Measurements from ENCODE around the gene NFIA.
"Not testable (repeated sequence)": the region's sequence is repeated elsewhere in the genome, so short reads cannot be mapped to it uniquely, and the experiment has no call there.

The NFIA gene

GRCh38 chr1:61109158-61109557 is 26.8 kb downstream of the NFIA start:
- DNase-seq: no peak

- DNase-seq: no peak
Observed at GRCh38 chr1:61109910-61110309, 27.5 kb downstream of the NFIA start.

GRCh38 chr1:61110554-61110953 is 28.2 kb downstream of the NFIA start:
- DNase-seq: no peak

DNA sequence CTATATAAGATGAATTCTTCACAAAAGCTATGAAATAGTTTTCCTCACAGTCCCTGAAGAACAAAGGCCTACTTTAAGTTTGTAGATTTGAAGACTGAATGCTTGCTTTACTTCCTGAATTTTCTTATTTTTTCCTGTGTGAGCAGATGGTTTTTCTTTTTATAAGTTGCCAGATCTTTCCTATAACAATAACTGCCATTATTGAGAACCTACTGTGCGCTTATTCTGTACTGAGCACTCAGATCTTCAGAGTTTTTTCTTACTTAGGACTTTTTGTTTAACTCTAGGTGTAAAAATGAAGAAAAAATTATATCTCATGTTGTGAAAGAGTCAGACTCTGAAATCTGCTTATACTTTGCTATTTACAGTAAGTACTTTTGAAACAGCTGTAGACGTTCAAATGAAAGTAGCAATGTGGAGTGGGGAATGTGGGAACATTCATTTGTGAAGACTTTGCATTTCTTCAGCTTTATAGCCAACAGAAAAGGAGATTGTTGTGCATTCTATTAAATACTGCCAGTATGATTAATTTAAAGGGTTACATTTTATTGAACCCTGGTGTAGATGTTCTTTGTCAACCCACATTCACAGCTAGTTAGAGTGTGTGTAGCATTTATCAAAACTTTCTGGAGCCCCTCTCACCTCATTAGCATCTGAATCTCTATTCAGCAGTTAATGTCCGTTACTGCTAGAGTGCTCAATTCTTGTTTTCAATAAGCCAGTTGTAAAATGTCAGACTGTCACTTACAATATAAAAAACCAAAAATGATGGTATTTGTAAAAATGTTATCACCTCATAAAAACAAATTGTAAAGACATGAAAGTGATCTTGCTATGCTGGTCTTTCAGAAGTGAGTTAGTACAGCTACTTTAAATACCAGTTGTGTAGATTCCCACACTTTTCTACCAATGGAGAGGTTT is 29.0 kb downstream of the NFIA start:
- no peak for DNase-seq

GRCh38 chr1:61114178-61114870 is 32.0 kb downstream of the NFIA start:
- DNase-seq: no peak

DNA sequence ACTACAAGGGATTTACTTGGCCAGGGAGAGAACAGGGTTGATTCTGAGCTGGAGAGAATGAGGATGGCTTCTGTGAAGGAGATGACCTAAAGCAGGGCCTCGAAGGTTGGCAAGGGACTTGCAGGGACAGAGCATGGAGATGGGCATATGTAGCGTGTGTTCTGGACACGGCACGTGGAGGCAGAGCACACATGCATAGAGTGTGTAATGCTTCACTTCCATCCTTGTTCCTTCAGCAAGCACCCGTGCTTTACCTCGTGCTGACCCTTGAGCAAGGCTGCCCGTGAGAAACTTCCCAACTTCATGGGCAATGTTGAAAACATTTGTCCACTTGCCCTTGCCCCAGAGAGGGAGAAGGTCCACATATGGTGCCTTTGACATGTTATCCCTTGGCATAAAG is 33.1 kb downstream of the NFIA start:
- no peak for DNase-seq

GRCh38 chr1:61116421-61116820 is 34.1 kb downstream of the NFIA start:
- DNase-seq: no peak

GRCh38 chr1:61117283-61117682 is 34.9 kb downstream of the NFIA start:
- no peak for DNase-seq

GRCh38 chr1:61119085-61119484 is 36.7 kb downstream of the NFIA start:
- DNase-seq: no peak

- DNase-seq: no peak
Observed at GRCh38 chr1:61120246-61120840, 38.0 kb downstream of the NFIA start.

DNA sequence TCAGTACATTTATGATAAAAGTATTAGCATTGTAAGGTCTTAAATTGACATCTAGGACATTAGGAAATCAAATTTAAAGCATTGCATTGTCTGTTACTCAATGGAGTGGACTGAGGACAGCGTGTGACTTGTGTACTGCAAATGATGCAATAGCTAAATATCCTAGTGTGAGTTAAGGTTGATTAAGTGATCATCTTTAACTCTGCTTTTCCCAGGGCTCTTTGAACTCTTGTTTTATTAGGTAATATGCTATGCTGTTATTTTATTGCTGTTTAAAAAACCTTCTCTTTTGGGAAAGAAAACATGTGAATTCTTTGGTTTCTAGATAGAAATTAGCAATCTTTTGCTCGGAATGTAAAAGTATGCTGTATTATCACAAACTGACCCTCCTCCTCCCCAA is 38.6 kb downstream of the NFIA start:
- no peak for DNase-seq

- no peak for DNase-seq
Observed at GRCh38 chr1:61121631-61122030, 39.3 kb downstream of the NFIA start.

DNA sequence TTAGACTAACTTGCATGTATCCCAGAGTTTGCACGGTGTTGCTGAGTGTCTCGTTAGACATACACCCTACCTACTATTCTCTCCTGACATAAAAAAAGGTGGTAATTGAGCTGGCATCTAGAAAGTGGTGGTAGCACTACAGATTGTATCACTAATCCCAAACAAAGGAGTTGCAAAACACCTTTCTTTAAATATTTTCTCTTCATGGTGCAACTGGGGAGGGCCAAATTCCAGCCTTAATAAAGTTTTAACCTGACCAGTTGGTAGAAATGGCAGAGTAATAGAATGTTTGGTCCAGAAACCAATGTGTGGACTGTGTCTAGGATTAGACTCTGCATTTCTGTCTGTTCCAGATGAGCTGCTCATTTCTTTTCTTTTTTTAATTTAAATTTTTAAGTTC is 40.0 kb downstream of the NFIA start:
- no peak for DNase-seq

DNA sequence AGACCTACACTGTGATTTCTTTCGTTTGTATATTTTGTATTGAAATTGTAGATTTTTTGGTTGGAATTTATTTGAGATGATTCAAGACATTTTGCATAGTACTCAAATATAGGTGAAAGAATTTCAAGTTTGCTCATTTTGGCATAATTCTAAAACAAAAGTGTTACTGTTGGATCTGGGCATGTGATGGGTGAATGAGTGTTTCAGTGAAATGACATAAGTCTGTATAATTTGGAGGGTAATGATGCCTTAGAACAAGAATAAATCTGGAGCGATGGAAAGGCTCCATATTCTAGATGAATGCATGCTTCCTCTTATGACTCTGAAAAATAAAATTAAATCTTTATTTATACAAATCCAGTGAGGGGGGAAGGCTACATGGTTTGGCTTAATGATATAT is 41.0 kb downstream of the NFIA start:
- no peak for DNase-seq

- no peak for DNase-seq
Observed at GRCh38 chr1:61124078-61124477, 41.7 kb downstream of the NFIA start.

DNA sequence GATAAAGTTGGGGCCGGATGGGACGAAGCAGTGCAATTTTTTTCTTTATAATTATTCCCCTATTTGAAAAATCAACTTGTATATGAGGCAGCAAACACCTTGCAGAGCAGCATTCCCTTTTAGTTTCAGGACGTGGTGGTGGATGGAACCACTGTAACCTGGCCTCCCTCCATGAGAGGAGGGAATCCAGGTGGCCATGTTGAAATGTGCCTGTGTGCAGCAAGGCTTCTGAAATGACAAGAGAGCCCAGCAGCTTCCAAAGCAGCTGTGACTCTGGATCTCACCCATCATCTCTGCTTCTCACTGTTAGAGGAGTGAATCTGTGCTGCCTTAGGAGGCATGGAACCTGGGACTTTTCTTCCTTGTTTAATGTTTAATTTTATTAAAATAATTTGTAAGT is 42.3 kb downstream of the NFIA start:
- no peak for DNase-seq

- no peak for DNase-seq
Observed at GRCh38 chr1:61125263-61125662, 42.9 kb downstream of the NFIA start.

GRCh38 chr1:61125895-61126294 is 43.5 kb downstream of the NFIA start:
- no peak for DNase-seq

- not testable (repeated sequence) for DNase-seq
Observed at GRCh38 chr1:61126843-61127242, 44.5 kb downstream of the NFIA start.

DNA sequence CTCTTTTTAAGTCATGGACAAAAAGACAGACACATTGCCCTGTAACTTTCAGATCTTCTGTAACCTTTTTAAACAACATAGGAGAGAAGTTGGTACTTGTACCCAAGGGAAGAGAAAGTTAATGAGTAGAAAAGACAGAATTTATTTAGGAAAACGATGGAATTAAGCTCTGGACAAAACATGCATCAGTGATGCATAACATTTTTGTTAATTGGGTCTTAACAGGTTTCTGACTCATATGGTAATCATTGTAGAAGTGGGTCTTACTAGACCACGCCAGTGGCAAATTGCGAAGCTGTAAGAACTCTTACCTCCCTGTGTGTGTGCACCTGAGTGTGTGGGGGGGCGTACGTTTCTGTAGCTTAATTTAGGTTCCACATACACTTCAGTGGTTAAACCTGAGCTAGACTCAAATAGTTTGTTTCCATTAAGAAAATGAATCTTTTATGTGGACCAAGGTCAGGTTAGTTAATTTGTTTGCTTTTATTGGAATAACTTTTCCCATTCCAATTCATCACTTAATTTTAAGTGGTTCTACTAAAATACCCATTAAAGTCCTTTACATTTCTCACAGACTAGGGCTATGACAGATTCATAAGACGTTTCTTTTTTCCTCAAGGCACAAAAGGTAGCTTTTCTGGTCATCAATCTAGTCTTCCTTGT is 48.1 kb downstream of the NFIA start:
- no peak for DNase-seq

DNA sequence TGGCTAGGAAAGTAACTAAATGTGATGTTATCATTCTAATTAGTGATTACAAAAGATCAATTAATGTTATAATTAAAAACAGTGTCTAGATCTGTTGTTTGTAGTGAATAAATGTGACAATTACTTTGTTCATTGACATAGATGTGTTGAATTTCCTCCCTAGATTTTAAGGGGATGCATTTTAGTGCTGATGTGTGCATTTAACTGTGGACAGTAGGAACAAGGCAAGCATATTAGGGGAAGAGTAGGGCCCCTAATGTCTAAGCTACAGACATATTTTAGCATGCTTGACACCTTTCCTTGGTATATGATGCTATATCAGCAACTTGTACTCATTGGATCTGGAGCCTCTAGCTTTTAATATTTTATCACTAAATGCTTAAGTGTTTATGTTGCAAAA is 48.9 kb downstream of the NFIA start:
- no peak for DNase-seq

DNA sequence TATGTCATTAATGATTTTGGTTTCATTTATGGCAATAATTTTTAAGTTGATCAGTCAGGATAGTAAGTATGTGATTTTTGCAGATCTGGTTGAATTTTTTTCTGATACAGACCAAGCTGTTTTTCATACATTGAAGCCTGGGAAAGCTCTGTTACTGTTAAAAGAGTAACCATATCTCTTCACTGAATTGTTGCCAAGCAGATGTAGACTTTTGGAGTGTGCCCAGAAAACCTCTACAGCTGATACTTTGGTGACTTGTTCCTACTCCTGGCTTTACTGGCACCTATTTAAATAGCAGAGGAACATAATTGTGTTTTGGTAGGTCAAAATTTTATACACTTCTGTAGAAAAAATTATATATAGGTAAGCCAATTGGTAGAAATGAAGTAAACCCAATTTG is 49.4 kb downstream of the NFIA start:
- DNase-seq: no peak

- no peak for DNase-seq
Observed at GRCh38 chr1:61132176-61132638, 49.8 kb downstream of the NFIA start.

All from NCI-H146 (cell line).